AG10803 (cell line): ENCODE data around the gene STK39.

Experiments
- DNase-seq: peaks from one replicate; pipeline ENCODE4 v3.0.0; 2010; ENCODE audit warnings: low read depth
- H3K4me3 ChIP-seq: 2 replicates; pipeline ENCODE4 v1.5.1; 2011; ENCODE audit warnings: mild to moderate bottlenecking, low read length, control low read depth
- TF ChIP-seq, protein P1 (sequence below): conservative IDR thresholded peaks from 2 replicates; pipeline ENCODE4 v1.5.1; 2011; ENCODE audit warnings: mild to moderate bottlenecking, low read length, control low read depth, inconsistent platforms

The STK39 gene

DNA sequence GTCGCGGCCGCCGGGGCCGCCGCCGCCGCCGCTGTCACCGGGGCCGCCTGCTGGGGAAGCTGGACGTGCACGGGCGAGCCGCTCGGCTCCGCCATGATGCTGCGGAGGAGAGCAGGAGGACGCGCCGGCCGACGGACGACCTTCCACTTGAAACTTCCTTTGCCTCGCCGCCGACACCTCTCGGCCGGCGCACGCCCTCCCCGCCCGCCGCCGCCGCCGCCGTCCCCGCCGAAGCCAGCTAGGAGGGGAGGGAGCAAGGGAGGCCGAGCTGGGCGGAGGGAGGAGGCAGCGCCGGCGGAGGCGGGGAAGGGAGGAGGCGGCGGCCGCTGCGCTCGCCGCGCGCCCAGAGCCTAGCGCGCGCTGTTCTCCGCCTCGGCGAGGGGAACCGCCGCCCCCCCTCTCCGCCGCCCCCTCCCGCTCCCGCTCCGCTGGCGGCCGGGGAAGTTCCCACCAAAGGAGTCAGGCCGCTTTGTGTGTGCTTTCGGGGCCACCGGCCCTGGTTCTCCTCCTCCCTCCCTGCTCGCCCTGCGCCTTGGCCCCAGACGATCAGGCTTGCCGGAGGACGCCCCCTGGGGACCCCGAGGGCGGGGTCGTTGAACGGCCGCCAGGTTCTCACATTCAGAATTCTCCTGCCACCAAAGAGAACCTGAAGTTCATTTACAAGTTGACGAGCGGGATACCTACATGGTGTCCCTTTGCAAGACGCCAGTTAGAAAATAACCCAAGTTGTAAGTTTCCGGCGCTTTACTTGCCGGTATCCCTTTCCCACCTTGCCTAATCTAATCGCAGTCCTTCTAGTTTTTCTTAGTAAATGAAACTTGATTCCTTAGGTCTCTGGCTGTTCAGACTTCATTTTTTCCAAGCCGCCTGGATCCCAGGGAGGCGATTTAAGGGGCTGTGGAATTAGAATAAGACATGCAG lies at the start of gene STK39:
STK39 (minus strand) TSS at position 255 of the 921 bp plus-strand sequence; CDS start at position 95, 160 bp downstream.
- DNase-seq, result peak; percentile 71
- TF ChIP-seq, protein P1, sequence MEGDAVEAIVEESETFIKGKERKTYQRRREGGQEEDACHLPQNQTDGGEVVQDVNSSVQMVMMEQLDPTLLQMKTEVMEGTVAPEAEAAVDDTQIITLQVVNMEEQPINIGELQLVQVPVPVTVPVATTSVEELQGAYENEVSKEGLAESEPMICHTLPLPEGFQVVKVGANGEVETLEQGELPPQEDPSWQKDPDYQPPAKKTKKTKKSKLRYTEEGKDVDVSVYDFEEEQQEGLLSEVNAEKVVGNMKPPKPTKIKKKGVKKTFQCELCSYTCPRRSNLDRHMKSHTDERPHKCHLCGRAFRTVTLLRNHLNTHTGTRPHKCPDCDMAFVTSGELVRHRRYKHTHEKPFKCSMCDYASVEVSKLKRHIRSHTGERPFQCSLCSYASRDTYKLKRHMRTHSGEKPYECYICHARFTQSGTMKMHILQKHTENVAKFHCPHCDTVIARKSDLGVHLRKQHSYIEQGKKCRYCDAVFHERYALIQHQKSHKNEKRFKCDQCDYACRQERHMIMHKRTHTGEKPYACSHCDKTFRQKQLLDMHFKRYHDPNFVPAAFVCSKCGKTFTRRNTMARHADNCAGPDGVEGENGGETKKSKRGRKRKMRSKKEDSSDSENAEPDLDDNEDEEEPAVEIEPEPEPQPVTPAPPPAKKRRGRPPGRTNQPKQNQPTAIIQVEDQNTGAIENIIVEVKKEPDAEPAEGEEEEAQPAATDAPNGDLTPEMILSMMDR, result no peak
- peak within 1 kb of the TSS; percentile 74 for H3K4me3 ChIP-seq

- DNase-seq, result no peak
- H3K4me3 ChIP-seq, result no peak overlapping the region
- TF ChIP-seq, protein P1, result no peak
Measured at GRCh38 chr2:168295051-168295450, 47.7 kb upstream of the STK39 start.

- H3K4me3 ChIP-seq, result no peak overlapping the region
- TF ChIP-seq, protein P1, result no peak
- no peak for DNase-seq
Measured at GRCh38 chr2:168294409-168294808, 47.0 kb upstream of the STK39 start.

DNA sequence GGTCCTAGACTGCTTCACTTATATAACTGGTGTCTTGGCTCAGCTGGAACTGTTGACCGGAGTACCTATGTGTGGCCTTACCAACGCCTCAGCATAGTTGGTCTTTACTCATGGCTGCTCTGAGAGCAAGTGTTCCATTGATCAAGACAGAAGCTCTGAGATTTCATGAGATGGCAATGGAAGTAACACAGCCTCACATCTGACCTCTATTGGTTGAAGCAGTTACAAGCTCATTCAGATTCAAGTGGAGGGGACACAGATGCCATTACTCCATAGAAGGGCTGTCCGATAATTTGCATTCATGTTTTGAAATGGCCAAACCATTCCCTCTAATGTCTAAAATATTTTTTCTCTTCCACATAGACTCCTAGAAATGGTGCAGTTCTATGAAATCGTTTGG lies 46.4 kb upstream of the STK39 start:
- DNase-seq, result peak; percentile 5
- H3K4me3 ChIP-seq, result no peak overlapping the region
- TF ChIP-seq, protein P1, result peak; percentile 26

DNA sequence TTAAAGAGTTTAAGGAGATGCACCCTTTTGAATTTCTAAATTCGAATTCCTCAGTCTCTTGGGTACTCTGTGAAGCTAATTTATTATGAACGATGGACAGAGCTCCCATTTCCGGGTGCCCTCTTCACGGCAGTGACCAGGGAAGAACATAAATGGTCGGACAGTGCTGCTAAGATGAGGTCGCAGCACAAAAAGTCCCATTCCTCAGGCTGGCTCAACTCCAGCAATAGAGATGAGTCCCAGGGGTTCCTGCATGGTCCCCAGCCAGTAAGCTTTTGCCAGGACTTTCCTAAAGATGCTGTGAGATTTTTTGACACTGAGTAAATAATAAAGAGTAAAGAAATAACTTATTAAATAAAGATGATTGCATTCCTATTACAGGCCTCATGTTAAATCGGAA lies 43.0 kb upstream of the STK39 start:
- TF ChIP-seq, protein P1, result no peak
- DNase-seq, result no peak
- no peak overlapping the region for H3K4me3 ChIP-seq

GRCh38 chr2:168289880-168290279 lies 42.5 kb upstream of the STK39 start:
- H3K4me3 ChIP-seq, result no peak overlapping the region
- no peak for DNase-seq
- TF ChIP-seq, protein P1, result no peak

- TF ChIP-seq, protein P1, result no peak
- no peak overlapping the region for H3K4me3 ChIP-seq
- no peak for DNase-seq
Measured at GRCh38 chr2:168286535-168286934, 39.1 kb upstream of the STK39 start.
